K562 (cell line): ENCODE data around the gene PPARD. TPM values are rescaled to one million over a fixed set of nuclear protein-coding genes. Genes with fewer than 3 reads are reported as not detected.

ENCODE experiments used
- BACH1 ChIP-seq: fragments of 200-800 bp; sonication (Bioruptor generic); IDR thresholded peaks from 2 replicates; pipeline ENCODE4 v1.6.1; 2016; ENCODE audit warnings: missing genetic modification characterization, missing compliant biosample characterization
- CBX2 ChIP-seq: fragments of 200-600 bp; sonication (generic); IDR thresholded peaks from one replicate; pipeline ENCODE4 v1.6.1; 2012; ENCODE audit warnings: mild to moderate bottlenecking, low read length, inconsistent platforms; ENCODE audit not compliant: insufficient read depth, poor library complexity, severe bottlenecking
- FOXJ2 ChIP-seq: fragments of 200-800 bp; sonication (Bioruptor generic); IDR thresholded peaks from 2 replicates; pipeline ENCODE4 v1.6.1; 2016; ENCODE audit warnings: missing genetic modification characterization, missing compliant biosample characterization
- L3MBTL2 ChIP-seq: fragments of 450-650 bp; IDR thresholded peaks from 2 replicates; pipeline ENCODE4 v1.6.1; 2016; ENCODE audit warnings: mild to moderate bottlenecking, moderate library complexity
- MCM3 ChIP-seq: fragments of 450-650 bp; IDR thresholded peaks from 2 replicates; pipeline ENCODE4 v1.6.1; 2016
- RBFOX2 ChIP-seq: fragments of 200-400 bp; formaldehyde crosslinking; IDR thresholded peaks from 2 replicates; pipeline ENCODE4 v1.6.1; 2017; ENCODE audit warnings: low read depth, mild to moderate bottlenecking, low read length, moderate library complexity
- RHOXF2B ChIP-seq: fragments of 250-450 bp; sonication (Bioruptor Pico); conservative IDR thresholded peaks from 2 replicates; pipeline ENCODE4 v1.5.1; 2021
- SRSF9 ChIP-seq: fragments of 200-400 bp; formaldehyde crosslinking; IDR thresholded peaks from 2 replicates; pipeline ENCODE4 v1.6.1; 2017; ENCODE audit warnings: low read depth, low read length, borderline replicate concordance
- TFE3 ChIP-seq: fragments of 450-650 bp; formaldehyde crosslinking; IDR thresholded peaks from 2 replicates; pipeline ENCODE4 v1.4.0; 2020; ENCODE audit warnings: mild to moderate bottlenecking, mixed read lengths
- WHSC1 ChIP-seq: IDR thresholded peaks from one replicate; pipeline ENCODE4 v1.6.1; 2012; ENCODE audit warnings: low read length, control low read depth, inconsistent platforms
- YY1 ChIP-seq, 3 experiments: IDR thresholded peaks; 2 replicates each; pipeline ENCODE4 v1.6.1; 2011; ENCODE audit warnings: low read length in 2 of 3, mild to moderate bottlenecking in 2 of 3, moderate library complexity in 2 of 3, borderline replicate concordance in 1 of 3, control low read depth in 1 of 3, low read depth in 1 of 3; ENCODE audit not compliant: insufficient read depth in 3 of 3, insufficient replicate concordance in 2 of 3, control insufficient read depth in 1 of 3, insufficient read length in 1 of 3; ENCODE audit errors: extremely low read depth in 1 of 3
- ZBTB2 ChIP-seq: fragments of 450-650 bp; IDR thresholded peaks from 2 replicates; pipeline ENCODE4 v1.6.1; 2016; ENCODE audit warnings: antibody characterized with exemption
- ZNF707 ChIP-seq: fragments of 250-450 bp; sonication (Bioruptor Pico); conservative IDR thresholded peaks from 2 replicates; pipeline ENCODE4 v1.8.0; 2022; ENCODE audit warnings: inconsistent platforms, mild to moderate bottlenecking, moderate library complexity
- ZNF764 ChIP-seq: fragments of 250-450 bp; sonication (Bioruptor Pico); IDR thresholded peaks from 2 replicates; pipeline ENCODE4 v1.4.0; 2020; ENCODE audit warnings: low read depth, mild to moderate bottlenecking, moderate library complexity
- polyA plus RNA-seq, 8 experiments: library from polyadenylated mRNA; depleted of rRNA in 4 of 8; stranded (reverse) in 5 of 8; unstranded in 3 of 8; fragments of >200 nt; fragmentation: Nextera tagmentation in 2 of 8; fragmentation: Illumina TruSeq in 1 of 8; extraction: Ambion mirVana in 2 of 8; extraction: Trizol in 1 of 8; gene quantifications; 2 replicates each; pipeline versions ENCODE4 v1.2.1 to v1.2.3, GENCODE V29; 2011 to 2014; ENCODE audit warnings: inconsistent platforms in 1 of 8, missing spikeins in 1 of 8
- total RNA-seq, 7 experiments: library from RNA; depleted of rRNA in 6 of 7; stranded (reverse); fragments of >200 nt in 6 of 7; fragmentation: Illumina TruSeq in 2 of 7; extraction: Trizol in 2 of 7; gene quantifications; 2 replicates each; pipeline versions ENCODE4 v1.2.1 to v1.2.3, GENCODE V29; 2011 to 2021; ENCODE audit warnings: low replicate concordance in 1 of 7
- TF ChIP-seq, protein P1 (sequence below): fragments of 250-450 bp; sonication (Bioruptor Pico); IDR thresholded peaks from 2 replicates; pipeline ENCODE4 v1.8.0; 2021; ENCODE audit warnings: moderate library complexity, mild to moderate bottlenecking, inconsistent platforms

PPARD gene
- total and polyA plus RNA-seq, 9 of the 15 experiments (the other 6 are each of a cell fraction or from before 2014, with no cell fraction given), result 0.14 to 13.2 (median 3.8) TPM

DNA sequence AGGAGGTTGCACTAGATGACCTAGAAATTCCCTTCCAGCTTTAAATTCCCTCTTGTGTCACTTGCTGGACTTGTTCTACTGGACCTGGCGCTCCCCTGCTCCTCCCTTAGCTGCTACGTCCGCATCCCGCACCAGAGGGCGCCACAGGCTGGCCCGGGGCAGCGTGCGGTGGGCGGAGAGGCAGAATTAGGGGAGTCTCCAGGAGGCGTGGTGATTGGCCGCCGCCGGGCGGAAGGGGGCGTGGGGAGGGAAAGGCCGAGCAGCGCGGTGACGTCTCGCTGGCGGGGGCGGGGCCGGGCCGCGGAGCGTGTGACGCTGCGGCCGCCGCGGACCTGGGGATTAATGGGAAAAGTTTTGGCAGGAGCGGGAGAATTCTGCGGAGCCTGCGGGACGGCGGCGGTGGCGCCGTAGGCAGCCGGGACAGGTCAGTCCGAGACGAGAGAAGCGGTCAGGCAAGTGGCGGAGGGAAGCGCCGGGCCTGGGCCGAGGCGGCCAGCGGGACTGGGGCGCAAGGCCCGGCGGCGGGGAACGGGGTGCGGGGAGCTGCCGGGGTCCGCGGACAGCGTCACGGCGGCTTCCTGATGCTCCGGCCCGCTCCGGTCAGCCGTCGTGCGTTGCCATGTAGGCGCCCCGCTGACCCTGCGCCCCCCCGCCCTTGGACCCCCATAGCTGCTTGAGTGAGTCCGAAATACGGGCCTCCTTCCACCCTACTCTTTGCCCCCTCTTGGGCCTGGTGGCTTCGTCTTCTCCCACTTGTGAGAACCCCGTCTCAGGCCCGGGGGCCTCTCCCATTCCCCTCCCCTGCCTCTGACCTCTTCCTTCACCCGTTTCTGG is at the start of gene PPARD (continued):
- TF ChIP-seq BACH1 (tag) (no peak), ZBTB2 (no peak), WHSC1 (no peak), ZNF764 (CRISPR knock-in tag) (no peak), L3MBTL2 (peak; percentile 56; the same call in 1 of the 2 replicates), MCM3 (no peak), FOXJ2 (tag) (no peak), CBX2 (no peak), ZNF707 (no peak), TFE3 (CRISPR knock-in tag) (no peak), RBFOX2 (peak; percentile 82), YY1 (IDR thresholded peaks at IDR 0.05; ENCODE audit: borderline replicate concordance in 1 of 3, control insufficient read depth in 1 of 3, extremely low read depth in 1 of 3, insufficient read depth in 3 of 3, insufficient read length in 1 of 3, insufficient replicate concordance in 2 of 3, low read depth in 1 of 3, low read length in 2 of 3) (no peak), RHOXF2B (CRISPR knock-in tag) (no peak), SRSF9 (no peak)
- TF ChIP-seq, protein P1, sequence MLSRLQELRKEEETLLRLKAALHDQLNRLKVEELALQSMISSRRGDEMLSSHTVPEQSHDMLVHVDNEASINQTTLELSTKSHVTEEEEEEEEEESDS (CRISPR knock-in tag), result no peak
